Ovary (tissue), 9 donors: ENCODE results near the gene PRDM15. TPM values are rescaled to one million over a fixed set of nuclear protein-coding genes. Genes with fewer than 3 reads are reported as not detected.

Experiments
- DNase-seq, 5 donors: peaks; one replicate each; pipeline ENCODE4 v3.0.0-alpha.2; 2019 to 2020
- H3K27ac ChIP-seq, 2 donors: fragments of 200-600 bp; one replicate each; pipeline versions ENCODE4 v1.5.1 to v1.8.0; 2019 to 2022
- H3K27me3 ChIP-seq: fragments of 200-600 bp; one replicate; pipeline ENCODE4 v1.8.0; 2022
- H3K36me3 ChIP-seq: fragments of 200-600 bp; sonication (generic); one replicate; pipeline ENCODE4 v1.5.1; 2019
- H3K4me1 ChIP-seq: one replicate; pipeline ENCODE4 v1.8.1; 2013; ENCODE audit warnings: mild to moderate bottlenecking, moderate library complexity; ENCODE audit not compliant: insufficient read depth
- H3K4me3 ChIP-seq: fragments of 200-600 bp; sonication (generic); one replicate; pipeline ENCODE4 v1.5.1; 2017
- H3K9me3 ChIP-seq, 2 donors: fragments of 200-600 bp in 1 of 2; sonication (generic) in 1 of 2; one replicate each; pipeline versions ENCODE4 v1.5.1 to v1.8.1; 2013 to 2019; ENCODE audit warnings: mild to moderate bottlenecking in 1 of 2, moderate library complexity in 1 of 2
- CTCF ChIP-seq, 3 donors: fragments of 450-650 bp in 2 of 3; fragments of 200-600 bp in 1 of 3; IDR thresholded peaks; one replicate each; pipeline versions ENCODE4 v1.5.1 to v1.8.0; 2016 to 2022; ENCODE audit warnings: antibody characterized with exemption in 3 of 3, mild to moderate bottlenecking in 1 of 3
- EP300 ChIP-seq: sonication (generic); formaldehyde crosslinking; IDR thresholded peaks from one replicate; pipeline ENCODE4 v1.6.1; 2017; ENCODE audit warnings: antibody characterized with exemption
- POLR2A ChIP-seq: fragments of 450-650 bp; IDR thresholded peaks from one replicate; pipeline ENCODE4 v1.6.1; 2017; ENCODE audit warnings: antibody characterized with exemption, mild to moderate bottlenecking, moderate library complexity
- WGBS, 3 donors: extraction: QIAGEN DNeasy Blood & Tissue Kit in 1 of 3; methylation state at CpG; one replicate each; pipeline versions ENCODE4 v1.1.5 to v1.1.7; 2013 to 2017; 5-methylcytosine and 5-hydroxymethylcytosine counted together
- intact Hi-C, 4 donors: fragments of 100-400 bp; cut with DNase I; formaldehyde crosslinking; loops; one replicate each; pipeline versions ENCODE4 v1.11.0 to v1.15.1; 2022 to 2023
- polyA plus RNA-seq, 2 donors: library from polyadenylated mRNA; stranded (reverse); fragments of 200-250 nt in 1 of 2; fragments of 350-450 nt in 1 of 2; fragmentation: Illumina TruSeq in 1 of 2; extraction: RNeasy Lipid Tissue Mini Kit (QIAGEN cat#74804) in 1 of 2; gene quantifications; one replicate each; pipeline ENCODE4 v1.2.3, GENCODE V29; 2013 to 2014
- total RNA-seq, 7 donors: library from RNA; depleted of rRNA in 2 of 7; stranded (reverse); fragments of >200 nt in 2 of 7; fragmentation: NEBNext Ultra II Directional in 3 of 7; extraction: Animal tissue kit (Norgen Biotek cat#: 25700) in 3 of 7; gene quantifications; one replicate each; pipeline versions ENCODE4 v1.1.0 to v1.2.4, GENCODE V29; 2016 to 2023
- donor health status: DM: no; HTN: no; CAD: no; lungs with moderate emphysema.
- donor health status: DM: no; HTN: no; CAD: no.
- donor health status: Bipolar disorder and iron deficiency.
- donor health status: DM: yes; HTN: yes; CAD: no.
- donor health status: DM: no; HTN: no; CAD: no.
- donor health status: DM: yes; HTN: yes; CAD: no.

PRDM15 gene
- total and polyA plus RNA-seq, 9 donors, result 2.0 to 10.9 (median 5.9) TPM

GRCh38 chr21:41874611-41875010, 4.5 kb downstream of the PRDM15 start:
- H3K36me3 ChIP-seq, result no peaks in the 10 kb centered on the region
- no peaks in the 10 kb centered on the region for H3K9me3 ChIP-seq
- no peak for DNase-seq
- H3K4me1 ChIP-seq, result peaks cover 7% of the 10 kb centered on the region
- 73 to 78% (median 78%) methylated on average over 11 of the region's 11 CpGs for WGBS, 3 donors
- intact Hi-C loops, result loop anchor here in 2 of 4 donors (5.0 to 10.0 kb wide), 2 partner anchors 60 to 133 kb away; no protein-coding TSS in a partner anchor
- TF ChIP-seq CTCF (IDR thresholded peaks at IDR 0.05) (no peak), POLR2A (no peak), EP300 (no peak)
- no peaks in the 10 kb centered on the region for H3K27me3 ChIP-seq
- H3K27ac ChIP-seq, result no peak overlapping the region
- no peak overlapping the region for H3K4me3 ChIP-seq

GRCh38 chr21:41873426-41873825, 5.7 kb downstream of the PRDM15 start:
- TF ChIP-seq CTCF (IDR thresholded peaks at IDR 0.05), result no peak
- no peak for TF ChIP-seq POLR2A
- TF ChIP-seq EP300, result no peak
- intact Hi-C loops, result loop anchor here in 1 of 4 donors (10.0 kb wide), 1 partner anchor 59 kb away; no protein-coding TSS in a partner anchor
- no peaks in the 10 kb centered on the region for H3K27me3 ChIP-seq
- no peak for DNase-seq
- no peaks in the 10 kb centered on the region for H3K9me3 ChIP-seq
- no peak overlapping the region for H3K27ac ChIP-seq
- H3K4me1 ChIP-seq, result peaks cover 7% of the 10 kb centered on the region
- no peak overlapping the region for H3K4me3 ChIP-seq
- WGBS, 3 donors, result 82 to 90% (median 90%) methylated on average over 6 of the region's 6 CpGs
- H3K36me3 ChIP-seq, result no peaks in the 10 kb centered on the region

- WGBS, 3 donors, result 71 to 88% (median 78%) methylated on average over 13 of the region's 13 CpGs
- Histone ChIP-seq H3K36me3 (no peaks in the 10 kb centered on the region), H3K4me3 (no peak overlapping the region), H3K9me3 (no peaks in the 10 kb centered on the region), H3K27me3 (no peaks in the 10 kb centered on the region), H3K4me1 (peaks cover 6% of the 10 kb centered on the region), H3K27ac (no peak overlapping the region)
- DNase-seq, result no peak
- no peak for TF ChIP-seq POLR2A
- no peak for TF ChIP-seq EP300
- no peak for TF ChIP-seq CTCF (IDR thresholded peaks at IDR 0.05)
- intact Hi-C loops, result loop anchor here in 1 of 4 donors (10.0 kb wide), 1 partner anchor 58 kb away; no protein-coding TSS in a partner anchor
Measured at GRCh38 chr21:41873005-41873404, 6.1 kb downstream of the PRDM15 start.

GRCh38 chr21:41871293-41872030, 7.7 kb downstream of the PRDM15 start:
- intact Hi-C loops, result loop anchor here in 1 of 4 donors (10.0 kb wide), 1 partner anchor 57 kb away; no protein-coding TSS in a partner anchor
- Histone ChIP-seq H3K27me3 (no peaks in the 10 kb centered on the region), H3K4me3 (no peak overlapping the region), H3K36me3 (no peaks in the 10 kb centered on the region), H3K27ac (no peak overlapping the region), H3K4me1 (no peaks in the 10 kb centered on the region), H3K9me3 (no peaks in the 10 kb centered on the region)
- no peak for TF ChIP-seq CTCF (IDR thresholded peaks at IDR 0.05)
- no peak for TF ChIP-seq POLR2A
- WGBS, 3 donors, result 93 to 95% (median 93%) methylated on average over 15 of the region's 15 CpGs
- no peak for DNase-seq
